Measurements from ENCODE around the gene DMKN.
"Not testable (repeated sequence)": the region's sequence is repeated elsewhere in the genome, so short reads cannot be mapped to it uniquely, and the experiment has no call there.

The DMKN gene

DNA sequence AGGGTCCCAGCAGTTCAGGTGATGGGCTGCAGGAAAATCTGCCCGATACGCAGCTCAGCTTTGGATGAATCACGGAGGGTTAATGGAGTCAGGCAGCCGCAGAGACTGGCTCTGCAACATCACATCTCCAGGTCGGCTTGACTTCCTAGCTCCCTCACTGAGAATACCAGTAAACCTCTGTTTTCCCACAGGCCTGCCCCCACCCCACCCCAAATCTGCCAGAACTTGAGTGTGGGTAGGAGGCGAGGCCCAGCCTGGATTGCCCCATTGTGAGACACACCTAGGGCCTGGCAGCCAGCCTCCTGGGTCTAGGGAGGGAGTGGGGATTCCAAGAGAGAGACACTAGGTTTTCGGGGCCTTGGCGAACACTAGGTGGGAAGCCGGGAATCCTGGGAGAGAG lies 19.5 kb downstream of the DMKN start:
- DNase-seq = no peak

DNA sequence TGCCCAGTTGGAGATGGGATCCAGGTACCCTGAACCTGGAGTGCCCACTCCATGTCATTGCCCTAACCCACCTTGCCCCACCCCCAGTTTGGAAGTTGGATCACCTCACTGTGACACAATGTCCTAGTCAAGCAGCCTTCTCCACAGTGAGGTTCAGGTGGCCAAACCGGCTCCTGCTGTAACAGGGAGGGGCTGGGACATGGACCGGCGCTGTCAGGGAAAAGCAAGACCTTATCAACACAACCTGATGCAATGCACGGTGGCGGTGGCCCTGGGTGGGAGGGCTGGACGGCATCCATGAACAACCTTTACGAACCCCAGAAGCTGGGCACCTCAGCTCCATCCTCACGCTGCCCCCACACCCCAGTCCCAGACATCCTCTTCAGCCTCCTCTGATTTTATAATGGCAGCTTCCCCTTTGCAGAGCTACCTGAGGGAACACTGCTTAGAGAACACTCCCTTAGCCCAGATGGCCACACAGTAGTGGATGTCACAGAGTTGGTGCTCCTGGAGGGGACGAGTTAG lies 21.6 kb downstream of the DMKN start:
- no peak for DNase-seq

DNA sequence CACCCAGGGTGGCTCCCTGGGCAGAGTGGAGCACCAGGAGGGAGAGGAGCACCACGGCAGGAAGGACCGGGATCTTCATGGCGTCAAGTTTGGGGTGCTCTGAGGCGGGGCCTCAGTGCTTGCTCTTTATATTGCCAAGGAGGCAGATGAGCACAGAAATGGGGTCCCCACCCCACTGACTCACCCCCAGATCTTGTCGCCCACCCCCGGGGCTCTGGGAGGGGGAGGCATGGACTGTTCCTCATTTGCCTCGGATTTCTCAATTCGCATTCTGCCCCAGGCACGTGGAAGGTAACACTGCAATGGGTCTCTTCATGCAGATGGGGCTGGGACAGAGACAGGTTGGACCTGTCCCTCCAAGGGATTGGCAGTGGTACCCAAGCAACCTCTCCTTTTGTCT lies 23.1 kb downstream of the DMKN start, which contains the start of gene KRTDAP:
TSS of gene KRTDAP (minus strand) at position 101 of the 400 bp plus-strand sequence. CDS start at position 79, 22 bp downstream.
- no peak for DNase-seq

DNA sequence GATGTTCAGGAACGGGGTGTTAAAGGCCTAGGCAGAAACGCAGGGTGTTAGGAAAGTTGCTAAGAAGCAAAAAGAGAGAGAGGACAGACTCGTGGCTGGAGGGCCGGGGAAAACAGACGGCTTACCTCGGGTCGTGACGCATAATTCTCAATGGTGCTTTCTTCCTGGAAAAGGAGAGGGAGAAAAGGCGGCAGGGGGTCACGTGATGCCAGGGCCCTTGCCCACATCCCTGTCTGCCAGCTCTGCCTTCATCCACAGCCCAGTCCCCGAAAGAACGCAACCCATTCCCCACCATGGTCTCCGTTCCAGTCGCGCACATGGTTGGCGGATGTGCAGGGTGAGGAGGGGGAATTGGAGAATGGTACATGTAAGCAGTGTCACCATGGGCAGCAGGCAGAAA lies 24.8 kb downstream of the DMKN start:
- no peak for DNase-seq

DNA sequence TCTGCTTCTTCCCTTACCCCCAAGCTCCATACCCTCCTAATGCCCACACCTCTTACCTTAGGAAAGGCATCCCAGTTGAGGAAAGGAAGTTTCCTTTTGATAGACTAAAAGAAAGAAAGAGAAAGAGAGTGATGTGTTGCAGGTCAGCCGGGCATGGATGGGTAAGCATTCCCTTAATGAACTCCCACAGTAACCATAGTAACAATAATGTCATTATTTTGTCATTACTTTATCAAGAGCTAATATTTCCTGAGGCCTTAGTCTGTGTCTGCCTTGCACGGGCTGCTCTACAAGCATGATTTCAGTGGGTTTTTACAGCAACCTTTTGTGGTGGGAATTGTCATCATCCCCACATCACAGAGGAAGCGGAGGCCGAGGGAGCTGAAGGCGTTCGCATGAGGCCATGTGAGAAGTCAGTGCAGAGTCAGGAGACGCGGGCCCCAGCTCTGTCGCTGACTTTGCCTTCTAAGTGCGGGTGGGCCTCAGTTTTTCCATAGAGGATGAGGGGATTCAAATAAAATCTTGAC lies 25.7 kb downstream of the DMKN start:
- DNase-seq = no peak

DNA sequence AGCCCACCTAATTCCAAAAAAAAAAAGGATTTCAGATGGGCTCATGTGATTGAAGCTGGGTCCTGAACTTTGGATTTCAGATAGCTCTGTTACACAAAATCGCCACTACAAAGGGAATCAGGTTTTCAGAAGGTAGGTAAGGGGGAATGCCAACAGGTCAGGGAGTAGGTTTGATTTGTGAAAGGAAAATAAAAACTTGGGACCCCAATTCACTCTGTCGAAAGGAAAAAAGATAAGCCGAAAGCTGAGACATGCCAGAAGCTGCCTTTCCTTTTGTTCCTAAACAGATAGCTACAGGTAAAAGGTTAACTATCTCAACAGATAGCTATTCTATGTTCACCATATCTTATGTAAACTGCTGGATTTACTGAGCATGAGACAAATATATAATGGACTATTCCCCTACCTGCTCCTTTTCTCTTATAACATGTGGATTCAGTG lies 27.2 kb downstream of the DMKN start:
- no peak for DNase-seq

GRCh38 chr19:35484252-35485036 lies 29.0 kb downstream of the DMKN start:
- no peak for DNase-seq

GRCh38 chr19:35483089-35483488 lies 30.4 kb downstream of the DMKN start:
- no peak for DNase-seq

DNA sequence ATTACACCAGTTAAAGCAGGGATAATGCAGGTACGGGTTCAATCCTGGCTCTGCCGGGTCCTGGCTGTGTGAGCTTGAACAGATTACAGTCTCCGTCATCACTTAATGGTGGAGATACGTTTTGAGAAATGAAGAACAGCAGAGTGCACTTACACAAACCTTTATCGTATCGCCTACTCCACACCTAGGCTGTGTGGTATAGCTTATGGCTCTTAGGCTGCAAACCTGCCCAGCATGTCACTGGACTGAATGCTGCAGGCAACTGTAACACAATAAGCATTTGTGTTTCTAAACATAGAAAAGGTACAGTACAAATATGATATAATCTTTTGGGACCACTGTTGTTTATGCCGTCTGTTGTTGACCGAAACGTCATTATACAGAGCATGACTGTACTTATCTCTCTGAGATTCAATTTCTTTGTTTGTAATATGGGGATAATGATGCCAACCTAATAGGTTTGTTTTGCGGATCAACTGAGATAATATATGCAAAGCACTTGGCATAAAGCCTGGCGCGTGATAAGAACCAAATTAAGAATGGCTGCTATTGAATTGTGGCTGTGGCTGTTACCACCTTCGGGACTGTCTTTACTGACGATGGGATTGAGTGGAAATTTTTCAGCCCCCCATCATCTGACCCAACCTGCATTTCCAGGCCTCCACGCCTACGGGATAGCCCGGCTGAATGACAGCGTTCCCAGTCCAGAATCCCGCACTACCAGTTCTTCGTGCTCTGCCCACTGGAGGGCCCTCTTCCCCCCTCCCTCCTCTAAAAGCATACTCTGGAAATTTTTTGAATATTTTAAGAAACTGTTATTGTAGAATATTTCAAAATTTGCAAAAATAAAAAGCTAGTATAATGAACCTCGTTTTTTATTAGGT lies 34.4 kb downstream of the DMKN start:
- DNase-seq = peak; percentile 41

DNA sequence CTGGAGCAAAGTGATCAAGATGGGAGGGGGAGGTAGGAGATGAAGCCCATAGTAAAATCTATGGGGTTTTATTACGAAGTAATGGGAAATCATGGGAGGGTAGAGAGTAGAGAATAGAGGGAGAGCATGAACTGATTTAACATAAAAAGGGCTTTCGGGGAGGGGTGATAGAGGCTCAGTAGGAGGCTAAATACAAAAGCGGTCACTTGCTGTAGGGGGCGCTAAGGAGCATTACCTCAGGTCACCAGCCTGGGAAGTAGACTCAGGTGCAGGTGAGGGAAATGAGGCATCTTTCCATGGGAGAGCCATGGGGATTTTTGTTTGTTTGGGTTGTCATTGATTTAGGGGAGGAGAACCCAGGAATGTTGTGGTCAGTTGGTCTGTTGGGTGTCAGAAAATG lies 37.3 kb downstream of the DMKN start:
- DNase-seq = no peak

- DNase-seq = not testable (repeated sequence)
Measured at GRCh38 chr19:35474594-35474993, 38.9 kb downstream of the DMKN start.

- no peak for DNase-seq
Measured at GRCh38 chr19:35474104-35474503, 39.3 kb downstream of the DMKN start.

DNA sequence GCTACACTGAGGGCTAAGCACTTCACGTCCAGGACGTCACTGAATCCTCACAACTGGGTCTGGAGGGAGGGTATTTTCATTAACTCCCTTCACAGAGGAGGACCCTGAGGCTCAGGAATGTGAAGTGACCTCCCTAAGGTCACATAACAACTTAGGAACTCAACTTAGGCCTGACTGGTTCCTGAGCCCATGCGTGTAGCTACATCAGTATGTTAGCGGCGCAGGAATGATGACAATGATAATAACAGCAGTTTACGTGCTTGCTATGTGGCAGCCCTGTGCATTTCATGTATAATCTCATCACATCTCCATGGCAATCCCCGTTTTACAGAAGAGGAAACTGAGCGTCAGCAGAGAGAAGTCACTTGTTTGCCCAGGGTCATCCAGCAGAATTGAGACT lies 41.5 kb downstream of the DMKN start:
- no peak for DNase-seq

GRCh38 chr19:35471075-35471474 lies 42.4 kb downstream of the DMKN start:
- not testable (repeated sequence) for DNase-seq

- no peak for DNase-seq
Measured at GRCh38 chr19:35470128-35470527, 43.3 kb downstream of the DMKN start.

DNA sequence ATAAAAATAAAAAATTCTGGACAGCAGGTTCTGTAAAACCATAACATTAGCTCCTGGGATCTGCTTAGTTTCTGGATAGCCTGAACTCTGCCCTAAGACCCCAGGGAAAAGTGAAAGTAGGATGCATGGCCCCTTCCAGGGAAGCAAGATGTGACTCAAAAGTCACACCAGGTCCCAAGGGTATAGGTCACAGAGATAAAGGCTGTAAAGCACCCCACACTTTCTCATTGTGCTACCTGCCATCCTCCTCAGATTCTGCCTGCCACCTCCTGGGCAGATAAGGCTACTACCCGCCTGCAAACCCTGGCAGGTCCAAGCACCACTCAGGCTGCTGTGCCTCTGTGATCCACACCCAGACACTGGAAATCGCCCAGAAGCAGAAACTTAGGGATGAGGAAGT lies 44.8 kb downstream of the DMKN start:
- no peak for DNase-seq

DNA sequence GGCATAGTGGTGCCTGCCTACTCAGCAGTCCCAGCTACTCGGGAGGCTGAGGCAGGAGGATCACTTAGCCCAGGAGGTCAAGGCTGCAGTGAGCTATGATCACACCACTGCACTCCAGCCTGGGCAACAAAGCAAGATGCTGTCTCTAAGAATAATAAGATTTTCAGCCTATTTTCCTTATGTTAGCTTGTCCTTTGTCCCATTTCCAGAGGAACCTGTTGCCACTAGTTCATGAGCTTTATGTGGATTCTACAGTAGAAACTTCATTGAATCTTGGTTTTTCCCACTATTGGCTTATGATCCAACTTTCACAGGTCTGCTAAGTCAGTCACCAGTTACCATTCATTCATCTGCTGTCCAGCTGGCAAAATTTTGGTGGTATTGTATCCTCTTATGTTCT lies 47.2 kb downstream of the DMKN start:
- DNase-seq = no peak

DNA sequence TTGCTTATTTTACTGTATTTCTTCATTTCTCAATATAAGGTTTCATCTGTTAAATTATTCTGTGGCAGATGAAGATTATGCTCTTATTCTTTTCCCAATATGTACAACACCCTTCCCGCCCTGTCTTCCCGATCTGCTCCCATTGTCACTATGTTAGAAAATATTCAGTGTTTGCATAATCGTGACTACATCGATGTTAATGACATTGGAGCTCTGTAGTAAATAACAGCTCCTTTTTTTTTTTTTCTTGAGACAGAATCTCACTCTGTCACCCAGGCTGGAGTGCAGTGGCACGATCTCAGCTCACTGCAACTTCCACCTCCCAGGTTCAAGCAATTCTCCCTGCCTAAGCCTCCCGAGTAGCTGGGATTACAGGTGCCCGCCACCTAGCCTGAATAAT lies 50.5 kb downstream of the DMKN start:
- not testable (repeated sequence) for DNase-seq

GRCh38 chr19:35462476-35462953 lies 50.9 kb downstream of the DMKN start:
- DNase-seq = no peak

DNA sequence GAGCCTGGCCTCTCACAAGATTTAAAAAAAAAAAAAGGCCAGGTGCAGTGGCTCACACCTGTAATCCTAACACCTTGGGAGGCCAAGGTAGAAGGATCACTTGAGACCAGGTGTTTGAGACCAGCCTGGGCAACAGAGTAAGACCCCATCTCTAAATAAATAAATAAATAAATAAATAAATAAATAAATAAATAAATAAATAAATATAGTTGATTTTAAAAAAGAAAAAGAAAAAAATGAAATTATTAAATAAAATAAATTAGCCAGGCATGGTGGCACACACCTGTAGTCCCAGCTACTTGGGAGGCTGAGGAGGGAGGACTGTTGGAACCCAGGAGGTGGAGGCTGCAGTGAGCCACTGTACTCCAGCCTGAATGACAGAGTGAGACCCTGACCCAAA lies 51.7 kb downstream of the DMKN start:
- not testable (repeated sequence) for DNase-seq

DNA sequence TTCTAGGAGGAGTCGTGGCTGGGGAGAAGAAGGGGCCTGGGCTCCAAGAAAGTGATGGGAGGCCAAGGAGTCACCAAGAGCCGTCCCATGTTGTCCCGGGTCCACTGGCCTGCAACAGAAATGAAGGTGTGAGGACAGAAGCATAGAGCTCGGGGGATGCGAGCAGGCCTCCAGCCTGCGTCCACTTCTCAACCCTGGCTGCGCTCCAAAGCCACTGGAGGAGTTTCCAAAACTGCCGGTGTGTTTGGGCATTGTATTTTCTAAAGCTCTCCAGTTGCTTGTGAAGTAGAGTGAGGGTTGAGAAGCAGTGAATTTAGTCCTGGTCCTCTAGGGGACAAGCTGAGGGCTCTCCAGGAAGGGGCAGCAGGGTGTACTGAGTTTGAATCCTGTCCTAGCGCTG lies 52.4 kb downstream of the DMKN start:
- DNase-seq = no peak

GRCh38 chr19:35460608-35461007 lies 52.8 kb downstream of the DMKN start:
- no peak for DNase-seq

DNA sequence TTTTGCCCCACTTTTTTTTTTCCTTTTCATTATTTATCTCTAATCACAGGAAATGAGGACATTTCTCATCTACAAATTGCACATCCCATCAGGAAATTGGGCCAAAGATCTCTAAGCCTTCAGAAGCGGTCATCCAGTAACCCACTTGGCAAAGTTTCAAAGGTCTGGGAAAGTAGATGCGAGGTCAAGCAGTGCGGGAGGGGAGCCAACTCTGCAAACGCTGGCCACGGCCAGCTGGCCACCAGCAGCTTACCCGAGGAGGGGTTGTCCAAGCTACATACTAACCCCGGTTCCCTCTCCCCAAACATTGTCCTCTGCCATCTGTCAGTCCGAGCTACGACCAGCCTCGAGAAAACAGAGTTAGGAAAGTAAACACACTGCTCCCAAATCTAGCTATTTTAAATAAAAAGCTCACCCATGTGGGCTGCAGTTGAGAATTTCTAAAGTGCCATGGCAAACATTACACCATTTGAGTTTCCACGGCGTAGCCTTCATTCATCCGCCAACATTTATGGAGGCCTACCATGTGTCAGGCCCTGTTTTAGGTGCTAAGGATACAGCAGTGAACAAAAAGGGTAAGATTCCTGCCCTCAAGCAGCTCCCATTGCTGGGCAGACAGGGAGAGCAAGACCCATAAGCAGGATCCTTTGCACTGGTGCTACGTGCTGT lies 53.9 kb downstream of the DMKN start:
- no peak for DNase-seq

All from COR-L47 (cell line).